SK-MEL-5 (cell line): ENCODE results near the gene SLC30A3. TPM values are rescaled to one million over a fixed set of nuclear protein-coding genes. Genes with fewer than 3 reads are reported as not detected.
"Not testable (repeated sequence)": the region's sequence is repeated elsewhere in the genome, so short reads cannot be mapped to it uniquely, and the experiment has no call there.

Experiments
- DNase-seq: peaks from one replicate; pipeline ENCODE4 v3.0.0-alpha.2; 2016; ENCODE audit warnings: low read depth, low spot score
- in situ Hi-C: cut with HindIII; loops from 2 replicates; pipeline ENCODE4 v1.10.0; 2016; ENCODE audit warnings: low sequenced_read_pairs, high pct_unique_total_duplicates, low pct_unique_long_range_greater_than_20kb
- polyA plus RNA-seq, 2 experiments: library from polyadenylated mRNA; depleted of rRNA; stranded (reverse); fragments of >200 nt; gene quantifications; 2 replicates each; pipeline ENCODE4 v1.2.3, GENCODE V29; 2015
- total RNA-seq: library from RNA; depleted of rRNA; stranded (reverse); fragments of >200 nt; shearing (Covaris generic); gene quantifications from 2 replicates; pipeline ENCODE4 v1.2.3, GENCODE V29; 2014; rRNA removed

Gene SLC30A3
- 0.24 and 1.2 TPM in 2 replicates for total RNA-seq
- polyA plus RNA-seq (2015; cell fraction: cytosol; rRNA removed): 4.3 and 4.9 TPM in 2 replicates
- 8.1 and 8.5 TPM in 2 replicates for polyA plus RNA-seq (2015; cell fraction: nucleus; rRNA removed)

- DNase-seq: peak; percentile 39
- in situ Hi-C loops: no loop called here
Measured at GRCh38 chr2:27262379-27263286, at the start of gene SLC30A3. Gene SLC30A3, minus strand, starts transcription at chr2:27263047. Its CDS starts 141 bp downstream, at chr2:27262906.

GRCh38 chr2:27312152-27312551, 49.3 kb upstream of the SLC30A3 start:
- DNase-seq: no peak
- in situ Hi-C loops: no loop called here

- DNase-seq: no peak
- in situ Hi-C loops: no loop called here
Measured at GRCh38 chr2:27309651-27310050, 46.8 kb upstream of the SLC30A3 start.

GRCh38 chr2:27308359-27308881, 45.6 kb upstream of the SLC30A3 start, which contains the start of gene UCN:
Gene UCN, minus strand, starts transcription at chr2:27308445. Its CDS starts 550 bp downstream, at chr2:27307895.
- no peak for DNase-seq
- in situ Hi-C loops: no loop called here

DNA sequence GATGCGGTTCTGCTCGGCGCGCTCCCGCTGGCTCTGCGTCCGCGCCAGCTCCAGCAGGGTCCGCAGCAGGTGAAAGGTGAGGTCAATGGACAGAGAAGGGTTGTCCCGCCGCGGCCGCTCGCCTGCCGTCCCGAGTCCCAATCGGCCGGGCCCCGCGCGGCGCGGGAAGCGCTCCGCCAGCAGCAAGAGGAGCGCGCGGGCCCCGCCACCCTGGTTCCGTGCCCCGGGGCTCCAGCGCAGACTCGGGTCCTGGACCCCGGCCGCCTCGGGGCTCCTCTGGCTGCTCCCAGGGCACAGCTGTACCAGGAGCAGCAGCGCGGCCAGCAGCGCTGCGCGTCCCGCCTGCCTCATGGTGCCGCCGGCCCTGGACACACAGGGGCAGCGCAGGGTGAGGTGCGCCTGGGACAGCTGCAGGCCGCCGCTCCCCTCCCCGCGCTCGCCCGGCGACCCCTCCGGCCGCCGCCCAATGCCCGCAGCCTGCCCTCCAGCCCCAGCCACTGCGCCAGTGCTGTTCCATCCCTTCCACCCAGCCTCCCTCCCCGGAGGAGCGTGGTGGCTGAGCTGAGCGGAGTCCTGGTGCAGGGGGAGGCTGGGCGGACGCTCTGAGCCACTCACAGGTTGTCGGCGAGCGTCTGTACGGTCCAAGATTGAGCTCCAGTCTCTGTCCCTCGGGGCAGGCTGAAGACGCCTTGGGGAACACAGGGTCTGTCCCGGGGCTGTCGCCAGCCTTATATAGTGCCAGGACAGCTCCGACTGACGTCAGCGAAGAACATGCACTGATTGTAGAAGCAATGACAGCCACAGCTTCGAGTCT, 44.9 kb upstream of the SLC30A3 start:
- in situ Hi-C loops: no loop called here
- no peak for DNase-seq

DNA sequence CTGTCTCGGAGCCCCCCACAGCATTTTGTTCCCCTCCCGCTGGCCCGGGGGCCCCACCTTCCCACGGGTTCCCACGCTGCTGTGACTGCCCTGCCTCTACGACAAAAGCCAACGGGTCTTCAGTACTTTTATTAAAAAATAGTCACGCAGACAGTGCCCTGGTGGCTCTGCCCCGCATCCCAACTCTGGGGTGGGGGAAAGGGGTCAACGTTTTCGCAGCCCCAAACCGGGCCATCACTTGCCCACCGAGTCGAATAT, 44.4 kb upstream of the SLC30A3 start:
- in situ Hi-C loops: no loop called here
- DNase-seq: no peak

- no peak for DNase-seq
- in situ Hi-C loops: no loop called here
Measured at GRCh38 chr2:27306573-27307286, 43.9 kb upstream of the SLC30A3 start.

- in situ Hi-C loops: no loop called here
- DNase-seq: no peak
Measured at GRCh38 chr2:27306136-27306535, 43.3 kb upstream of the SLC30A3 start.

DNA sequence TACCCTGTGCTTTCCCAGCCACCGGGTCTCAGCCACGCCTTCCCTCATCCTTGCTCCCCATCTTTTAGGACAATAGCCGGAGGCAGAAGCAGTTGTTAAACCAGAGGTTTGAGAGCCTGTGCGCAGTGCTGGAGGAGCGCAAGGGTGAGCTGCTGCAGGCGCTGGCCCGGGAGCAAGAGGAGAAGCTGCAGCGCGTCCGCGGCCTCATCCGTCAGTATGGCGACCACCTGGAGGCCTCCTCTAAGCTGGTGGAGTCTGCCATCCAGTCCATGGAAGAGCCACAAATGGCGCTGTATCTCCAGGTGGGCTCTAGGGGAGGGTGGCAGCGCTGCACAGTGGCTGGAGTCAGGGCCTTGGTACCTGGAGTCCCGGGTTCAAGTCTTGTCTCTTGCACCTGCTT, 42.7 kb upstream of the SLC30A3 start:
- in situ Hi-C loops: no loop called here
- DNase-seq: no peak

DNA sequence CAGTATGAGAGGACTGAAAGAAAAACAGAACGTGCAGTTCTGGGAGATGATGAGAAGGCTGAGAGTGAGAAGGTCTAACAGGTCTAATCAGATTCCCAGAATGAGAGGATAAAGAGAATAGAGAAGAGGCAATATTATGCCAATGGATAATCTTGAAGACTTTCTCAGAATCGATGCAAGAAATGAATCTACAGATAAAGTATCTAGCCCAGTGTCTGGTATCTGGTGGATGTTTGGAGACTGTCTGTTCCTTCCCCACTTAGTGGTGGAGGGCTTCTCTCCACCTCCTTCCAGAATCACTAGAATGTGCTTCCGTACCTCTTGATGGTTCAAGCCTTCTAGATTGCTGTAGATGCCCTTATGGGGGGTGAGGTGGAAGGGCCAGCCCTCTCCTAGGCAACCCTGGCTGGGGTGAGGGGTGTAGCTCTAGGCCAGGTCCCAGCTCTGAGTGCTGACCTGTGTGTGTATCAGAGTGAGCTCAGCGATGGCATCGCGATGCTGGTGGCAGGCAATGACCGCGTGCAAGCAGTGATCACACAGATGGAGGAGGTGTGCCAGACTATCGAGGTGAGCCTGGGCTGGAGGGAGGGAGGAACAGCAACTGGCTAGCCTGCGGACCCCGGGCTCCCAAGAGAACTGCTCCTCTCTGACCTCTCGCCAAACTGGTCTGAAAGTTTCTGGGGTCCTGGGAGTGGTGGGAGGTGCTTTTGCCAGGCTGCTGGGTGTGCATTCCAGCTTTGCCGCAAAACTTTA, 41.8 kb upstream of the SLC30A3 start:
- in situ Hi-C loops: no loop called here
- no peak for DNase-seq

GRCh38 chr2:27303093-27304025, 40.5 kb upstream of the SLC30A3 start:
- peak; percentile 90 for DNase-seq
- in situ Hi-C loops: no loop called here

DNA sequence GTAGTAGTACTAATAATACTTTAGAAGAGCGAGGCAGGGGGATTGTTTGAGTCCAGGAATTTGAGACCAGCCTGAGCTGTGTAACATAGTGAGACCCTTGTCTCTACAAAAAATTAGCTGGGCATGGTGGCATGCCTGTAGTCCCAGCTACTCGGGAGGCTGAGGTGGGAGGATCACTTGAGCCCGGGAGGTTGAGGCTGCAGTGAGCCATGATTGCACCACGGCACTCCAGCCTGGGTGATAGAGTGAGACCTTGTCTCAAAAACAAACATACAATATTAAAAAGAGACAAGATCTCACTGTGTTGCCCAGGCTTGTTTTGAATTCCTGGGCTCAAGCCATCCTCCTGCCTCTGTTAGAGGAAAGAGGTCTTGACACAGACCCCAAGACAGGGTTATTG, 37.8 kb upstream of the SLC30A3 start:
- DNase-seq, in situ Hi-C loops: not testable (repeated sequence)

DNA sequence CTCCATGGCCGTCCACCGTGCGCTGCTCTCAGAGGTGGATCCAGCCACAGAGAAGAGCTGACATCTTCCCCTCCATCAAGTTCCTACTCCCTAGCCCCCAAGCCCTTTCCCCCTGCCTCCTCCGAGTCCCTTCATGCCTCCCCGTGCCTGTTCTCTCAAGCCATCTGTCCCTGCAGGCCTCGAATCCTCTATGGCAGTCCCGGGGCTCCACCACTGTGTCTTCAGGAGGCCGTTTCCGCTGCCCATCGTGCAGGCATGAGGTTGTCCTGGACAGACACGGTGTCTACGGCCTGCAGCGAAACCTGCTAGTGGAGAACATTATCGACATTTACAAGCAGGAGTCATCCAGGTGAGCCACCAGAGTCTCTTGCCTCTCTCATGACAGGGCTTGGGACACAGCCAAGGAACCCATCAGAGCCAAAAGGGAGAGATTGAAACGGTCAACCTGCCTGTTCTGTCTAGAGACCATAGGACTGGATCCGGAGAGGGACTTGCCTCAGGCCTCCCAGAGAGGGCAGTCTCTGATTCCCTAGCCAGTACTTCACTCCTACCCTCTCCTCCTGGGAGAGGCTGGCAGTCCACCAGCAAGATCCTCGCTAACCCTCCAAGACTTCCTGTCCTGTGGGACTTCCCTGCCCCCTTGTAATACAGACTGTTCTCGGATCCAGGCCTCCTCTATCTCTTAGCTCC, 35.7 kb upstream of the SLC30A3 start:
- DNase-seq: no peak
- in situ Hi-C loops: no loop called here

DNA sequence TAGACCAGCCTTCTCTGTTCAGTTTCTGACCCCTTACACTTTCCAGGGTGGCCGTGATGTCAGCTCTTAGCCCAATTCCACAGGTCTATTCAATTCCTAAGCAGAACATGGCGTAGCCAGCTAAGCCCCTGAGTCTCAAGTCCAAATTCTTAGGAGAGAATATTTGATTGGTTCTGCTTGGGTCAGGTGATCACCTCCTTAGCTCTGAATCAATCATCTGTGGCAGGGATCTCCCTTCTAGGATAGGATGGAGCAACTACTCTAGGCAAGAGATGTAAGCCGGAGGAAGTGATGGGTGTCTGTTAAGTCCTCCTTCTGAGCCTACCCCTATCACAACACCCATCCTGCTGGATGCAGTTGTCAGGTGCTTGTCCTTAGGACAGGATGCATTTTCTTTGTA, 34.3 kb upstream of the SLC30A3 start:
- in situ Hi-C loops: no loop called here
- DNase-seq: no peak

DNA sequence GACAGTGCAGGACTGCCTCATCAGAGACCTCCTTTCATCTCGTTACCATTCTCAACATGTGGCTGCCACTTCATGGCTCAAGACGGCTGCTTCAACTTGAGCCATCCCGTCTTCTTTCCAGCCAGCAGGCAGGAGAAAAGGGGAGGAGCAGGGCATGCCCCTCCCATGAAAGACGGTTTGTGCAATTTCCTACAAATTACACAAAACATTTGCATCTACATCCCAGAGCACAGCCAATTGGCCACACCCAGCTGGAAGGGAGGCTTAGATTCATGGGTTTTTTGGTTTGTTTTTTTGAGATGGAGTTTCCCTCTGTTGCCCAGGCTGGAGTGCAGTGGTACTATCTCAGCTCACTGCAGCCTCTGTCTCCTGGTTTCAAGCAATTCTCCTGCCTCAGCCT, 33.6 kb upstream of the SLC30A3 start:
- DNase-seq: no peak
- in situ Hi-C loops: no loop called here

GRCh38 chr2:27294928-27295327, 32.1 kb upstream of the SLC30A3 start:
- in situ Hi-C loops: no loop called here
- no peak for DNase-seq
